MM.1S (cell line): ENCODE measurements around the gene METTL25B.
A peak's percentile ranks its signal among the peaks of the same experiment; 100 is the strongest.
"Not testable (repeated sequence)": the region's sequence is repeated elsewhere in the genome, so short reads cannot be mapped to it uniquely, and the experiment has no call there.

Experiments
- DNase-seq: peaks from one replicate; pipeline ENCODE4 v3.0.0-alpha.2; 2015
- H2AFZ ChIP-seq: fragments of 300-600 bp; sonication (generic); 2 replicates; pipeline ENCODE4 v1.6.0; 2016; ENCODE audit warnings: antibody characterized with exemption, low read length
- H3F3A ChIP-seq: fragments of 300-600 bp; sonication (generic); 2 replicates; pipeline ENCODE4 v1.6.1; 2016; ENCODE audit warnings: mild to moderate bottlenecking, antibody characterized with exemption, low read length, moderate library complexity, mixed read lengths; ENCODE audit not compliant: insufficient read depth
- H3K27ac ChIP-seq: fragments of 300-600 bp; sonication (generic); 2 replicates; pipeline ENCODE4 v1.5.1; 2016; ENCODE audit warnings: mild to moderate bottlenecking, low read length
- H3K27me3 ChIP-seq: fragments of 300-600 bp; sonication (generic); replicated peaks from 2 replicates; pipeline ENCODE4 v1.6.0; 2016; ENCODE audit warnings: low read length; ENCODE audit not compliant: insufficient read depth
- H3K36me3 ChIP-seq: fragments of 300-600 bp; sonication (generic); replicated peaks from 2 replicates; pipeline ENCODE4 v1.6.1; 2016; ENCODE audit warnings: mild to moderate bottlenecking, low read length, mixed read lengths; ENCODE audit not compliant: insufficient read depth
- H3K4me1 ChIP-seq: fragments of 300-600 bp; sonication (generic); 2 replicates; pipeline ENCODE4 v1.6.1; 2016; ENCODE audit warnings: low read length, mixed read lengths
- H3K4me2 ChIP-seq: fragments of 300-600 bp; sonication (generic); 2 replicates; pipeline ENCODE4 v1.6.0; 2016; ENCODE audit warnings: low read depth, low read length
- H3K4me3 ChIP-seq: fragments of 300-600 bp; sonication (generic); 2 replicates; pipeline ENCODE4 v1.5.1; 2016; ENCODE audit warnings: low read length, mixed read lengths
- H3K79me2 ChIP-seq: fragments of 300-600 bp; sonication (generic); 2 replicates; pipeline ENCODE4 v1.6.1; 2016; ENCODE audit warnings: mixed run types, low read length, mixed read lengths
- H3K9ac ChIP-seq: fragments of 300-600 bp; sonication (generic); 2 replicates; pipeline ENCODE4 v1.6.1; 2016; ENCODE audit warnings: low read length, mixed read lengths
- H3K9me2 ChIP-seq: fragments of 300-600 bp; sonication (generic); replicated peaks from 2 replicates; pipeline ENCODE4 v1.6.1; 2016; ENCODE audit warnings: mild to moderate bottlenecking, low read length, mixed read lengths; ENCODE audit not compliant: insufficient read depth
- H3K9me3 ChIP-seq: fragments of 300-600 bp; sonication (generic); replicated peaks from 2 replicates; pipeline ENCODE4 v1.6.1; 2016; ENCODE audit warnings: mild to moderate bottlenecking, low read length, mixed read lengths; ENCODE audit not compliant: insufficient read depth
- H4K20me1 ChIP-seq: fragments of 300-600 bp; sonication (generic); 2 replicates; pipeline ENCODE4 v1.6.1; 2016; ENCODE audit warnings: mild to moderate bottlenecking, low read length, moderate library complexity, mixed read lengths; ENCODE audit not compliant: insufficient read depth
- CTCF ChIP-seq: fragments of 300-600 bp; sonication (generic); IDR thresholded peaks from 2 replicates; pipeline ENCODE4 v1.5.1; 2016; ENCODE audit warnings: antibody characterized with exemption, low read length, mixed read lengths
- EZH2 ChIP-seq: fragments of 300-600 bp; sonication (generic); optimal IDR thresholded peaks from 2 replicates; pipeline ENCODE3; 2017; ENCODE audit warnings: low read depth, mild to moderate bottlenecking, antibody characterized with exemption, low read length, mixed read lengths
- EZH2phosphoT487 ChIP-seq: fragments of 300-600 bp; sonication (generic); IDR thresholded peaks from 2 replicates; pipeline ENCODE4 v1.6.1; 2018; ENCODE audit warnings: antibody characterized with exemption, low read length

The METTL25B gene

GRCh38 chr1:156760092-156760795 is 32.0 kb downstream of the METTL25B start:
- Histone ChIP-seq H3K4me1 (no peaks in the 10 kb centered on the region), H3F3A (no peaks in the 10 kb centered on the region), H3K9me2 (no peaks in the 10 kb centered on the region), H3K9me3 (no peaks in the 10 kb centered on the region), H3K79me2 (no peaks in the 10 kb centered on the region), H3K9ac (no peak overlapping the region), H2AFZ (no peak overlapping the region), H3K36me3 (no peaks in the 10 kb centered on the region), H3K27me3 (no peaks in the 10 kb centered on the region), H3K4me2 (no peak overlapping the region), H4K20me1 (no peaks in the 10 kb centered on the region), H3K27ac (no peak overlapping the region), H3K4me3 (no peak overlapping the region)
- no peak for TF ChIP-seq EZH2
- TF ChIP-seq EZH2phosphoT487: no peak
- no peak for TF ChIP-seq CTCF
- DNase-seq: no peak

- Histone ChIP-seq H3K36me3 (no peaks in the 10 kb centered on the region), H3K9me2 (no peaks in the 10 kb centered on the region), H2AFZ (no peak overlapping the region), H3K9ac (no peak overlapping the region), H3K4me1 (peaks cover 2% of the 10 kb centered on the region; the same call in 1 of the 2 replicates), H3K4me2 (no peak overlapping the region), H3K27me3 (no peaks in the 10 kb centered on the region), H3K9me3 (no peaks in the 10 kb centered on the region), H3K79me2 (peaks cover 2% of the 10 kb centered on the region; the same call in 1 of the 2 replicates), H3K27ac (no peak overlapping the region), H3K4me3 (no peak overlapping the region), H3F3A (no peaks in the 10 kb centered on the region), H4K20me1 (no peaks in the 10 kb centered on the region)
- DNase-seq: no peak
- TF ChIP-seq EZH2 (no peak), CTCF (no peak), EZH2phosphoT487 (no peak)
These were observed 32.5 kb downstream of the METTL25B start for GRCh38 chr1:156760796-156761104.

GRCh38 chr1:156765136-156765535 is 36.9 kb downstream of the METTL25B start:
- not testable (repeated sequence) for H3K9ac ChIP-seq, H3K27ac ChIP-seq, H3K9me3 ChIP-seq, H3F3A ChIP-seq, DNase-seq, H3K9me2 ChIP-seq, H4K20me1 ChIP-seq, H2AFZ ChIP-seq, H3K4me3 ChIP-seq, H3K4me2 ChIP-seq, H3K36me3 ChIP-seq, H3K27me3 ChIP-seq
- H3K4me1 ChIP-seq: peaks cover 14% of the 10 kb centered on the region
- peaks cover 40% of the 10 kb centered on the region for H3K79me2 ChIP-seq

GRCh38 chr1:156765666-156766065 is 37.4 kb downstream of the METTL25B start:
- H3K36me3 ChIP-seq: no peaks in the 10 kb centered on the region; the same call in 1 of the 2 replicates
- peak overlapping the region; percentile 83 for H2AFZ ChIP-seq
- no peak overlapping the region for H3K9ac ChIP-seq
- H3K79me2 ChIP-seq: peaks cover 46% of the 10 kb centered on the region
- DNase-seq: no peak
- peaks cover 14% of the 10 kb centered on the region for H3K4me1 ChIP-seq
- peak overlapping the region; percentile 82 for H3K4me3 ChIP-seq
- no peaks in the 10 kb centered on the region for H3K9me2 ChIP-seq
- no peaks in the 10 kb centered on the region for H4K20me1 ChIP-seq
- no peak overlapping the region for H3K27ac ChIP-seq
- H3K9me3 ChIP-seq: no peaks in the 10 kb centered on the region
- no peaks in the 10 kb centered on the region for H3K27me3 ChIP-seq
- H3F3A ChIP-seq: 0 out of 2 replicates have a peak, but pooled peaks cover 3% of the 10 kb centered on the region
- peak overlapping the region; percentile 83 for H3K4me2 ChIP-seq
- TF ChIP-seq EZH2phosphoT487: no peak
- TF ChIP-seq CTCF: no peak
- TF ChIP-seq EZH2: no peak
